Esophagus (tissue), 2 donors: ENCODE measurements around the gene ATF3. TPM values are rescaled to one million over a fixed set of nuclear protein-coding genes. Genes with fewer than 3 reads are reported as not detected.
"Not testable (repeated sequence)": the region's sequence is repeated elsewhere in the genome, so short reads cannot be mapped to it uniquely, and the experiment has no call there.

Experiments used
- H3K27ac ChIP-seq, 2 donors: one replicate each; pipeline ENCODE4 v1.5.1; 2013; ENCODE audit warnings: low read depth in 2 of 2, mild to moderate bottlenecking in 2 of 2, inconsistent platforms in 1 of 2, low read length in 1 of 2, moderate library complexity in 1 of 2
- H3K27me3 ChIP-seq, 2 donors: one replicate each; pipeline ENCODE4 v1.6.1; 2013; ENCODE audit warnings: low read length in 2 of 2, control low read depth in 1 of 2, mild to moderate bottlenecking in 1 of 2; ENCODE audit not compliant: insufficient read depth in 2 of 2, control insufficient read depth in 1 of 2
- H3K36me3 ChIP-seq, 2 donors: one replicate each; pipeline ENCODE4 v1.6.1; 2013; ENCODE audit warnings: low read length in 1 of 2; ENCODE audit not compliant: control insufficient read depth in 2 of 2, insufficient read depth in 2 of 2
- H3K4me1 ChIP-seq, 2 donors: one replicate each; pipeline ENCODE4 v1.6.1; 2013; ENCODE audit warnings: low read length in 1 of 2; ENCODE audit not compliant: control insufficient read depth in 2 of 2, insufficient read depth in 2 of 2
- H3K4me3 ChIP-seq, 2 donors: one replicate each; pipeline ENCODE4 v1.5.1; 2013; ENCODE audit warnings: low read length in 2 of 2, mild to moderate bottlenecking in 2 of 2, low read depth in 1 of 2, moderate library complexity in 1 of 2
- H3K9me3 ChIP-seq, 2 donors: one replicate each; pipeline ENCODE4 v1.6.1; 2013; ENCODE audit warnings: mild to moderate bottlenecking in 2 of 2, low read depth in 1 of 2, low read length in 1 of 2, moderate library complexity in 1 of 2; ENCODE audit not compliant: control insufficient read depth in 2 of 2, insufficient read depth in 1 of 2
- WGBS, 2 donors: extraction: QIAGEN DNeasy Blood & Tissue Kit; methylation state at CpG; one replicate each; pipeline ENCODE4 v1.1.7; 2013; 5-methylcytosine and 5-hydroxymethylcytosine counted together
- polyA plus RNA-seq, 2 donors: library from polyadenylated mRNA; stranded (reverse); fragments of 200-250 nt; gene quantifications; one replicate each; pipeline ENCODE4 v1.2.3, GENCODE V29; 2013
- donor health status: healthy with polysubstance abuse.
- donor health status: Bipolar disorder and iron deficiency.

The ATF3 gene
- polyA plus RNA-seq, 2 donors: 4.7 to 9.2 TPM

GRCh38 chr1:212655668-212656440, 47.3 kb downstream of the ATF3 start:
- no peak overlapping the region for H3K4me3 ChIP-seq
- no peaks in the 10 kb centered on the region for H3K4me1 ChIP-seq
- WGBS, 2 donors: 66 to 73% methylated on average over 6 of the region's 6 CpGs
- H3K27ac ChIP-seq: no peak overlapping the region
- no peaks in the 10 kb centered on the region for H3K9me3 ChIP-seq
- no peaks in the 10 kb centered on the region for H3K36me3 ChIP-seq
- H3K27me3 ChIP-seq: no peaks in the 10 kb centered on the region

- Histone ChIP-seq H3K27me3 (no peaks in the 10 kb centered on the region), H3K36me3 (no peaks in the 10 kb centered on the region), H3K4me1 (no peaks in the 10 kb centered on the region), H3K4me3 (no peak overlapping the region), H3K27ac (no peak overlapping the region), H3K9me3 (no peaks in the 10 kb centered on the region)
- WGBS, 2 donors: 74 to 78% methylated on average over 5 of the region's 5 CpGs
These were observed 48.2 kb downstream of the ATF3 start for GRCh38 chr1:212656730-212657129.

GRCh38 chr1:212658250-212658649, 49.7 kb downstream of the ATF3 start:
- H3K27me3 ChIP-seq, H3K4me3 ChIP-seq, H3K4me1 ChIP-seq, H3K27ac ChIP-seq, H3K36me3 ChIP-seq, H3K9me3 ChIP-seq: not testable (repeated sequence)
- WGBS, 2 donors: 52 to 64% methylated on average over 7 of the region's 7 CpGs

GRCh38 chr1:212664409-212665199, 56.0 kb downstream of the ATF3 start:
- H3K27ac ChIP-seq: no peak overlapping the region
- H3K4me3 ChIP-seq: no peak overlapping the region
- WGBS, 2 donors: 71 to 72% methylated on average over 11 of the region's 11 CpGs
- no peaks in the 10 kb centered on the region for H3K9me3 ChIP-seq
- H3K4me1 ChIP-seq: no peaks in the 10 kb centered on the region
- no peaks in the 10 kb centered on the region for H3K36me3 ChIP-seq
- H3K27me3 ChIP-seq: no peaks in the 10 kb centered on the region

- Histone ChIP-seq H3K27ac (peak overlapping the region in 1 of 2 donors; percentile 71), H3K9me3 (no peaks in the 10 kb centered on the region), H3K36me3 (no peaks in the 10 kb centered on the region), H3K4me3 (peak overlapping the region; percentile 54 to 59), H3K27me3 (no peaks in the 10 kb centered on the region), H3K4me1 (no peaks in the 10 kb centered on the region)
- 19 to 20% methylated on average over 26 to 37 of the region's 37 CpGs for WGBS, 2 donors
These were observed 56.9 kb downstream of the ATF3 start for GRCh38 chr1:212665241-212666115.

GRCh38 chr1:212666116-212666775, 57.7 kb downstream of the ATF3 start:
- Histone ChIP-seq H3K27me3 (no peaks in the 10 kb centered on the region), H3K4me1 (no peaks in the 10 kb centered on the region), H3K9me3 (no peaks in the 10 kb centered on the region), H3K27ac (no peak overlapping the region), H3K4me3 (no peak overlapping the region), H3K36me3 (no peaks in the 10 kb centered on the region)
- WGBS, 2 donors: 84 to 86% methylated on average over 10 of the region's 10 CpGs

- Histone ChIP-seq H3K27ac (peak overlapping the region; percentile 40 to 57), H3K9me3 (no peaks in the 10 kb centered on the region), H3K4me3 (no peak overlapping the region), H3K27me3 (no peaks in the 10 kb centered on the region), H3K36me3 (no peaks in the 10 kb centered on the region), H3K4me1 (no peaks in the 10 kb centered on the region)
- WGBS, 2 donors: 30 to 51% methylated on average over 9 of the region's 9 CpGs
These were observed 58.9 kb downstream of the ATF3 start for GRCh38 chr1:212667223-212668139.

- 85 to 91% methylated on average over 5 of the region's 5 CpGs for WGBS, 2 donors
- no peaks in the 10 kb centered on the region for H3K36me3 ChIP-seq
- H3K4me3 ChIP-seq: no peak overlapping the region
- H3K27me3 ChIP-seq: no peaks in the 10 kb centered on the region
- no peaks in the 10 kb centered on the region for H3K4me1 ChIP-seq
- H3K9me3 ChIP-seq: no peaks in the 10 kb centered on the region
- peak overlapping the region in 1 of 2 donors; percentile 48 for H3K27ac ChIP-seq
These were observed 59.9 kb downstream of the ATF3 start for GRCh38 chr1:212668477-212668876.
